Measurements from ENCODE around the gene PDE4B. TPM values are rescaled to one million over a fixed set of nuclear protein-coding genes. Genes with fewer than 3 reads are reported as not detected.
"Not testable (repeated sequence)": the region's sequence is repeated elsewhere in the genome, so short reads cannot be mapped to it uniquely, and the experiment has no call there.

PDE4B gene
- polyA plus RNA-seq, 3 donors: 6.2 to 12.0 (median 7.8) TPM

GRCh38 chr1:66397192-66397591 is 604.5 kb downstream of the PDE4B start:
- no peak for DNase-seq (ENCODE audit: extremely low read depth in 1 of 11, low read depth in 9 of 11, low spot score in 4 of 11)

GRCh38 chr1:66399888-66400529 is 607.3 kb downstream of the PDE4B start:
- DNase-seq (ENCODE audit: extremely low read depth in 1 of 11, low read depth in 9 of 11, low spot score in 4 of 11): no peak

- DNase-seq (ENCODE audit: extremely low read depth in 1 of 11, low read depth in 9 of 11, low spot score in 4 of 11): no peak
Measured at GRCh38 chr1:66400660-66401059, 608.0 kb downstream of the PDE4B start.

- no peak for DNase-seq (ENCODE audit: extremely low read depth in 1 of 11, low read depth in 9 of 11, low spot score in 4 of 11)
Measured at GRCh38 chr1:66401244-66401643, 608.5 kb downstream of the PDE4B start.

GRCh38 chr1:66402194-66402593 is 609.5 kb downstream of the PDE4B start:
- peak in 7 of 11 donors; percentile 11 to 36 (median 23) for DNase-seq (ENCODE audit: extremely low read depth in 1 of 11, low read depth in 9 of 11, low spot score in 4 of 11)

GRCh38 chr1:66403007-66403731 is 610.5 kb downstream of the PDE4B start:
- DNase-seq (ENCODE audit: extremely low read depth in 1 of 11, low read depth in 9 of 11, low spot score in 4 of 11): peak in 1 of 11 donors; percentile 13

- DNase-seq (ENCODE audit: extremely low read depth in 1 of 11, low read depth in 9 of 11, low spot score in 4 of 11): no peak
Measured at GRCh38 chr1:66405061-66405460, 612.4 kb downstream of the PDE4B start.

GRCh38 chr1:66411449-66411848 is 618.8 kb downstream of the PDE4B start:
- DNase-seq (ENCODE audit: extremely low read depth in 1 of 11, low read depth in 9 of 11, low spot score in 4 of 11): not testable (repeated sequence)

- no peak for DNase-seq (ENCODE audit: extremely low read depth in 1 of 11, low read depth in 9 of 11, low spot score in 4 of 11)
Measured at GRCh38 chr1:66412704-66413103, 620.0 kb downstream of the PDE4B start.

GRCh38 chr1:66413136-66413837 is 620.6 kb downstream of the PDE4B start:
- no peak for DNase-seq (ENCODE audit: extremely low read depth in 1 of 11, low read depth in 9 of 11, low spot score in 4 of 11)

GRCh38 chr1:66413838-66414175 is 621.1 kb downstream of the PDE4B start:
- no peak for DNase-seq (ENCODE audit: extremely low read depth in 1 of 11, low read depth in 9 of 11, low spot score in 4 of 11)

GRCh38 chr1:66415281-66415680 is 622.6 kb downstream of the PDE4B start:
- DNase-seq (ENCODE audit: extremely low read depth in 1 of 11, low read depth in 9 of 11, low spot score in 4 of 11): no peak

GRCh38 chr1:66415866-66416265 is 623.2 kb downstream of the PDE4B start:
- no peak for DNase-seq (ENCODE audit: extremely low read depth in 1 of 11, low read depth in 9 of 11, low spot score in 4 of 11)

GRCh38 chr1:66416295-66416694 is 623.6 kb downstream of the PDE4B start:
- DNase-seq (ENCODE audit: extremely low read depth in 1 of 11, low read depth in 9 of 11, low spot score in 4 of 11): no peak

GRCh38 chr1:66418021-66418420 is 625.3 kb downstream of the PDE4B start:
- no peak for DNase-seq (ENCODE audit: extremely low read depth in 1 of 11, low read depth in 9 of 11, low spot score in 4 of 11)

- DNase-seq (ENCODE audit: extremely low read depth in 1 of 11, low read depth in 9 of 11, low spot score in 4 of 11): not testable (repeated sequence)
Measured at GRCh38 chr1:66420171-66420570, 627.5 kb downstream of the PDE4B start.

GRCh38 chr1:66420906-66421305 is 628.2 kb downstream of the PDE4B start:
- not testable (repeated sequence) for DNase-seq (ENCODE audit: extremely low read depth in 1 of 11, low read depth in 9 of 11, low spot score in 4 of 11)

- no peak for DNase-seq (ENCODE audit: extremely low read depth in 1 of 11, low read depth in 9 of 11, low spot score in 4 of 11)
Measured at GRCh38 chr1:66422804-66423203, 630.1 kb downstream of the PDE4B start.
